ENCODE data around the gene DUS1L. TPM values are rescaled to one million over a fixed set of nuclear protein-coding genes. Genes with fewer than 3 reads are reported as not detected.

The DUS1L gene
- total RNA-seq, 1 donor from 2014 or later: 97.1 TPM

GRCh38 chr17:82056729-82057621 is 8.6 kb downstream of the DUS1L start:
- no peak for DNase-seq (ENCODE audit: low read depth)

GRCh38 chr17:82055965-82056728 is 9.5 kb downstream of the DUS1L start:
- DNase-seq (ENCODE audit: low read depth): no peak

GRCh38 chr17:82055023-82055964 is 10.3 kb downstream of the DUS1L start:
- DNase-seq (ENCODE audit: low read depth): no peak

GRCh38 chr17:82054351-82055022 is 11.1 kb downstream of the DUS1L start:
- no peak for DNase-seq (ENCODE audit: low read depth)

GRCh38 chr17:82053556-82054263 is 11.9 kb downstream of the DUS1L start:
- no peak for DNase-seq (ENCODE audit: low read depth)

- DNase-seq (ENCODE audit: low read depth): no peak
Observed at GRCh38 chr17:82053130-82053529, 12.5 kb downstream of the DUS1L start.

GRCh38 chr17:82052638-82053059 is 13.0 kb downstream of the DUS1L start:
- no peak for DNase-seq (ENCODE audit: low read depth)

- peak; percentile 56 for DNase-seq (ENCODE audit: low read depth)
Observed at GRCh38 chr17:82051776-82052637, 13.6 kb downstream of the DUS1L start, which contains the start of the genes GPS1 and RFNG. TSS of gene GPS1 (plus strand) at chr17:82051898. CDS start at chr17:82051932, 34 bp downstream. TSS of gene RFNG (minus strand) at chr17:82051811. CDS start at chr17:82051766, 45 bp downstream.

- no peak for DNase-seq (ENCODE audit: low read depth)
Observed at GRCh38 chr17:82050761-82051641, 14.6 kb downstream of the DUS1L start.

- DNase-seq (ENCODE audit: low read depth): no peak
Observed at GRCh38 chr17:82050152-82050760, 15.3 kb downstream of the DUS1L start.

- no peak for DNase-seq (ENCODE audit: low read depth)
Observed at GRCh38 chr17:82049521-82049971, 16.1 kb downstream of the DUS1L start.

- DNase-seq (ENCODE audit: low read depth): no peak
Observed at GRCh38 chr17:82049106-82049505, 16.5 kb downstream of the DUS1L start.

- DNase-seq (ENCODE audit: low read depth): no peak
Observed at GRCh38 chr17:82048571-82048971, 17.0 kb downstream of the DUS1L start.

- no peak for DNase-seq (ENCODE audit: low read depth)
Observed at GRCh38 chr17:82047914-82048570, 17.6 kb downstream of the DUS1L start.

- DNase-seq (ENCODE audit: low read depth): no peak
Observed at GRCh38 chr17:82047379-82047778, 18.2 kb downstream of the DUS1L start.

GRCh38 chr17:82046903-82047302 is 18.7 kb downstream of the DUS1L start:
- DNase-seq (ENCODE audit: low read depth): no peak
